Measurements from ENCODE around the gene COA6.

DNA sequence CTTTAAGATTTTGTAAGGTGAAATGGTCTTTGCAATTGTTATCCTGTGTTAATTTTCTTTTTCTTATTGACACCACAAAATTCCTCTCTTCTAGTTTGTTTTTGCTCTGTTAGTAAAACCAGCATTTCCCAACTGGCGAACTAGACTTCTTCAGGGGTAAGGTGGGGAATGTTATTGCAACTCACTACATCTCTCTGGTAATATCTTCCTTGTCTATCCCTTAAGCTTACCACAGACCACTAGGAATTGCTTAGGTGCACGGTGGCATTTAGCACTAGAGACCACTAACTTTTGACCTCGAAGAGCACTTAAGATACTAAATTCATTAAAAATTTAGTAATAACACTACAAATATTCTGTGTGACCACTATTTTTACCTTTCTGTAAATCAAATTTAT lies 4.2 kb upstream of the COA6 start:
- TF ChIP-seq, protein P1, sequence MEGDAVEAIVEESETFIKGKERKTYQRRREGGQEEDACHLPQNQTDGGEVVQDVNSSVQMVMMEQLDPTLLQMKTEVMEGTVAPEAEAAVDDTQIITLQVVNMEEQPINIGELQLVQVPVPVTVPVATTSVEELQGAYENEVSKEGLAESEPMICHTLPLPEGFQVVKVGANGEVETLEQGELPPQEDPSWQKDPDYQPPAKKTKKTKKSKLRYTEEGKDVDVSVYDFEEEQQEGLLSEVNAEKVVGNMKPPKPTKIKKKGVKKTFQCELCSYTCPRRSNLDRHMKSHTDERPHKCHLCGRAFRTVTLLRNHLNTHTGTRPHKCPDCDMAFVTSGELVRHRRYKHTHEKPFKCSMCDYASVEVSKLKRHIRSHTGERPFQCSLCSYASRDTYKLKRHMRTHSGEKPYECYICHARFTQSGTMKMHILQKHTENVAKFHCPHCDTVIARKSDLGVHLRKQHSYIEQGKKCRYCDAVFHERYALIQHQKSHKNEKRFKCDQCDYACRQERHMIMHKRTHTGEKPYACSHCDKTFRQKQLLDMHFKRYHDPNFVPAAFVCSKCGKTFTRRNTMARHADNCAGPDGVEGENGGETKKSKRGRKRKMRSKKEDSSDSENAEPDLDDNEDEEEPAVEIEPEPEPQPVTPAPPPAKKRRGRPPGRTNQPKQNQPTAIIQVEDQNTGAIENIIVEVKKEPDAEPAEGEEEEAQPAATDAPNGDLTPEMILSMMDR (IDR thresholded peaks at IDR 0.05; ENCODE audit: poor library complexity), result no peak
- TF ChIP-seq EZH2 (IDR thresholded peaks at IDR 0.05; ENCODE audit: borderline replicate concordance) (no peak), EZH2phosphoT487 (IDR thresholded peaks at IDR 0.05; ENCODE audit: low read depth, severe bottlenecking, unreplicated experiment) (no peak)

All from hepatocyte (in vitro differentiated cells).